NB4 (cell line): ENCODE data around the gene SDHAF4.
"Not testable (repeated sequence)": the region's sequence is repeated elsewhere in the genome, so short reads cannot be mapped to it uniquely, and the experiment has no call there.

Experiments
- CTCF ChIP-seq: IDR thresholded peaks from one replicate; pipeline ENCODE4 v1.5.1; 2012; ENCODE audit warnings: low read depth, low read length
- MAX ChIP-seq: IDR thresholded peaks from 2 replicates; pipeline ENCODE4 v1.6.1; 2011; ENCODE audit warnings: low read depth, low read length

DNA sequence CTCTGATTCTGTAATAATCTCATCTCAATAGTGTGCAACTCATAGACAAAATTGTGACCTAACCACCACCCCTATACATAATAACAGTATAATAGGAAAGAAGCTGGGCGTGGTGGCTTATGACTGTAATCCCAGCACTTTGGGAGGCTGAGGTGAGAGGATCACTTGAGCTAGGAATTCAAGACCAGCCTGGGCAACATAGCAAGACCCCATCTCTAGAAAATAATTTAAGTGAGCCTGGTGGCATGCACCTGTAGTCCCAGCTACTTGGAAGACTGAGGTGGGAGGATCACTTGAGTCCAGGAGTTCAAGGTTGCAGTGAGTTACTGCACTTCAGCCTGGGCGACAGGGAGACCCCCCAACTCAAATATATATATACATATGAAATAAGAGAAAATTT lies 4.3 kb upstream of the SDHAF4 start:
- TF ChIP-seq CTCF, MAX: not testable (repeated sequence)
